Measurements from ENCODE around the gene COBLL1.
A peak's percentile ranks its signal among the peaks of the same experiment; 100 is the strongest.

Gene COBLL1

GRCh38 chr2:164839914-164840457, 1.6 kb downstream of the COBLL1 start:
- Histone ChIP-seq H3K27ac (ENCODE audit: low read depth, low read length) (no peak overlapping the region), H3K27me3 (ENCODE audit: insufficient read depth, low read length) (peaks cover 33% of the 10 kb centered on the region), H3K9me3 (ENCODE audit: insufficient read depth, low read depth, low read length) (no peaks in the 10 kb centered on the region), H3K9ac (ENCODE audit: low read depth, low read length) (no peak overlapping the region), H3K36me3 (ENCODE audit: insufficient read depth, low read length) (no peaks in the 10 kb centered on the region), H3K4me1 (ENCODE audit: insufficient read depth, low read length) (peaks cover 7% of the 10 kb centered on the region; the same call in 1 of the 2 replicates), H3K4me3 (ENCODE audit: low read length) (peak overlapping the region; percentile 83)
- WGBS = 69% methylated on average over 8 of the region's 8 CpGs

- Histone ChIP-seq H3K9ac (ENCODE audit: low read depth, low read length) (no peak overlapping the region), H3K9me3 (ENCODE audit: insufficient read depth, low read depth, low read length) (no peaks in the 10 kb centered on the region), H3K27me3 (ENCODE audit: insufficient read depth, low read length) (peaks cover 28% of the 10 kb centered on the region), H3K36me3 (ENCODE audit: insufficient read depth, low read length) (no peaks in the 10 kb centered on the region), H3K27ac (ENCODE audit: low read depth, low read length) (no peak overlapping the region), H3K4me1 (ENCODE audit: insufficient read depth, low read length) (peaks cover 4% of the 10 kb centered on the region; the same call in 1 of the 2 replicates), H3K4me3 (ENCODE audit: low read length) (no peak overlapping the region)
- WGBS = 90% methylated on average over 3 of the region's 3 CpGs
Measured at GRCh38 chr2:164837807-164838206, 3.8 kb downstream of the COBLL1 start.

- Histone ChIP-seq H3K36me3 (ENCODE audit: insufficient read depth, low read length) (no peaks in the 10 kb centered on the region), H3K27me3 (ENCODE audit: insufficient read depth, low read length) (peaks cover 27% of the 10 kb centered on the region), H3K27ac (ENCODE audit: low read depth, low read length) (no peak overlapping the region), H3K4me3 (ENCODE audit: low read length) (no peak overlapping the region), H3K4me1 (ENCODE audit: insufficient read depth, low read length) (peaks cover 3% of the 10 kb centered on the region; the same call in 1 of the 2 replicates), H3K9ac (ENCODE audit: low read depth, low read length) (no peak overlapping the region), H3K9me3 (ENCODE audit: insufficient read depth, low read depth, low read length) (no peaks in the 10 kb centered on the region)
- 86% methylated on average over 3 of the region's 3 CpGs for WGBS
Measured at GRCh38 chr2:164836907-164837306, 4.7 kb downstream of the COBLL1 start.

DNA sequence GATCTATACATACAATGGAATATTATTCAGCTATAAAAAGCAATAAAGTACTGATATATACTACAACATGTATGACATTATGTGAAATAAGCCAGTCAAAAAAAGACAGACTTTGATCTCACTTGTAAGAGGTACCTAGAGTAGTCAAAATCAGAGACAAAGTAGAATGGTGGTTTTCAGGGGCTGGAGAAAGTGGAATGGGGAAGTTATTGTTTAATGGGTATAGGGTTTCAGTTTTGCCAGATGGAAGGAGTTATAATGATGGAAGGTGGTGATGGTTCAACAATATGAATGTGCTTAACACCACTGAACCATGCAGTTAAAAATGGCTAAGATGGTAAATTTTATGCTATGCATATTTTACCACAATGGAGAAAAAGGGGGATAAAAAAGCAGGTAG, 6.3 kb downstream of the COBLL1 start:
- Histone ChIP-seq H3K9ac (ENCODE audit: low read depth, low read length) (no peak overlapping the region), H3K4me1 (ENCODE audit: insufficient read depth, low read length) (peaks cover 1% of the 10 kb centered on the region; the same call in 1 of the 2 replicates)

GRCh38 chr2:164831887-164832286, 9.7 kb downstream of the COBLL1 start:
- 94% methylated on average over 4 of the region's 4 CpGs for WGBS
- Histone ChIP-seq H3K27me3 (ENCODE audit: insufficient read depth, low read length) (no peaks in the 10 kb centered on the region), H3K9me3 (ENCODE audit: insufficient read depth, low read depth, low read length) (no peaks in the 10 kb centered on the region), H3K36me3 (ENCODE audit: insufficient read depth, low read length) (no peaks in the 10 kb centered on the region), H3K27ac (ENCODE audit: low read depth, low read length) (no peak overlapping the region), H3K9ac (ENCODE audit: low read depth, low read length) (no peak overlapping the region), H3K4me1 (ENCODE audit: insufficient read depth, low read length) (no peaks in the 10 kb centered on the region), H3K4me3 (ENCODE audit: low read length) (no peak overlapping the region)

More for the DNA sequence above, 6.3 kb downstream of the COBLL1 start:
- Histone ChIP-seq H3K9me3 (ENCODE audit: insufficient read depth, low read depth, low read length) (no peaks in the 10 kb centered on the region), H3K27ac (ENCODE audit: low read depth, low read length) (no peak overlapping the region), H3K36me3 (ENCODE audit: insufficient read depth, low read length) (no peaks in the 10 kb centered on the region), H3K4me3 (ENCODE audit: low read length) (no peak overlapping the region), H3K27me3 (ENCODE audit: insufficient read depth, low read length) (peaks cover 20% of the 10 kb centered on the region)

DNA sequence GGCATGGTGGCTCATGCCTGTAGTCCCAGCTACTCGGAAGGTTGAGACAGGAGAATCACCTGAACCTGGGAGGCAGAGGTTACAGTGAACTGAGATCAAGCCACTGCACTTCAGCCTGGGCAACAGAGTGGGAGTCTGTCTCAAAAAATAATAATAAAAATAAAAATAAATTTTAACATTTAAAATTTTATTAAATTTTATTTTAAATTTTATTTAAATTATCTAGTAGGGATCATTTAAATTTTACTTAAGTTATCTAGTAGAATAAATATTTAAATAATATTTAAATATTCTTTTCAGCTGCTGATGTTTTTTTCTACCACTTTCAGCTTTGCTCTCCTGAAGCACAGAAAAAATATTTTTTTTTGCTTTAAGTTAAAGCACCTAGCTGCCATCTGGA, 10.4 kb downstream of the COBLL1 start:
- Histone ChIP-seq H3K4me3 (ENCODE audit: low read length) (no peak overlapping the region), H3K27me3 (ENCODE audit: insufficient read depth, low read length) (no peaks in the 10 kb centered on the region), H3K4me1 (ENCODE audit: insufficient read depth, low read length) (no peaks in the 10 kb centered on the region), H3K27ac (ENCODE audit: low read depth, low read length) (no peak overlapping the region), H3K9me3 (ENCODE audit: insufficient read depth, low read depth, low read length) (no peaks in the 10 kb centered on the region), H3K9ac (ENCODE audit: low read depth, low read length) (no peak overlapping the region), H3K36me3 (ENCODE audit: insufficient read depth, low read length) (no peaks in the 10 kb centered on the region)
- 92% methylated on average over 1 of the region's 1 CpG for WGBS

DNA sequence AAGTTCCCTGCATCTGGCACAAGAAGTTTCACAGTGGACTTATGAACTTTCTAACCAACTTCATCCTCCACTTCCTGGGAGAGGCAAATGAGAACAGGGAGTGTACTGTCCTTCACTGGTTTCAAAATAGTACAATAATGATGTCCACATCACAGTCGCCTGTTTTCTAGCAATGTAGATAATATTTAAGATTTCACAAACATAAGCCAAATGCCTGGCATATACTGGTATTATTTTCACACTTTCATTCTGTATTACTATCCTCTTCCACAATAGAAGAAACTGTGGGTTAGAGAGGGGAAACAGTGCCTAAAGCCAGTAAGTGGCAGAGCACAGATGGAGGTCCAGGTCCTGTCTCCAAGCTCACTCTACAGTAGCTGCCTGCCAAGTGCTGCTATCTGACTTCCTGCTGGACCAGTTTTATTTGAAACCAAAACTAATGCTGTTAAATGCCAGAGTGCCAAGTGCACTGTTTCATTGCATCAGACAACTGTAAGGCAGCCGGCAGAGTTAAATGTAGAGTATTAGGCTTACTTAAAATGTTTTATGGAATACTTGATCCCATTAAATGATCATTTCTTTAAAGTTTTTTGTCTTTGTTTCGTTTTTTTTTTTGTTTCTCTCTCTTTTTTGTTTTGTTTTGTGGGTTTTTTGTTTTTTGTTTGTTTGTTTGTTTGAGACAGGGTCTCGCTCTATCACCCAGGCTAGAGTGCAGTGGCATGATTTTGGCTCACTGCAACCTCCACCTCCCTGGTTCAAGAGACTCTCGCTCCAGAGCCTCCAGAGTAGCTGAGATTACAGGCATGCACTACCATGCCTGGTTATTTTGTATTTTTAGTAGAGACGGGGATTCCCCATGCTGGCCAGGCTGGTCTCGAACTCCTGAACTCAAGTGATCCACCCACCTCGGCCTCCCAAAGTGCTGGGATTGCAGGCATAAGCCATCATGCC, 15.1 kb downstream of the COBLL1 start:
- H3K9ac ChIP-seq (ENCODE audit: low read depth, low read length) = no peak overlapping the region
- 89% methylated on average over 6 of the region's 8 CpGs for WGBS

GRCh38 chr2:164824872-164825271, 16.8 kb downstream of the COBLL1 start:
- Histone ChIP-seq H3K9ac (ENCODE audit: low read depth, low read length) (no peak overlapping the region), H3K9me3 (ENCODE audit: insufficient read depth, low read depth, low read length) (no peaks in the 10 kb centered on the region), H3K27ac (ENCODE audit: low read depth, low read length) (no peak overlapping the region), H3K27me3 (ENCODE audit: insufficient read depth, low read length) (no peaks in the 10 kb centered on the region), H3K36me3 (ENCODE audit: insufficient read depth, low read length) (no peaks in the 10 kb centered on the region), H3K4me3 (ENCODE audit: low read length) (no peak overlapping the region), H3K4me1 (ENCODE audit: insufficient read depth, low read length) (no peaks in the 10 kb centered on the region)

More for the DNA sequence above, 15.1 kb downstream of the COBLL1 start:
- no peak overlapping the region for H3K27ac ChIP-seq (ENCODE audit: low read depth, low read length)
- no peaks in the 10 kb centered on the region for H3K9me3 ChIP-seq (ENCODE audit: insufficient read depth, low read depth, low read length)
- H3K36me3 ChIP-seq (ENCODE audit: insufficient read depth, low read length) = no peaks in the 10 kb centered on the region
- H3K4me3 ChIP-seq (ENCODE audit: low read length) = no peak overlapping the region
- no peaks in the 10 kb centered on the region for H3K27me3 ChIP-seq (ENCODE audit: insufficient read depth, low read length)
- H3K4me1 ChIP-seq (ENCODE audit: insufficient read depth, low read length) = no peaks in the 10 kb centered on the region

DNA sequence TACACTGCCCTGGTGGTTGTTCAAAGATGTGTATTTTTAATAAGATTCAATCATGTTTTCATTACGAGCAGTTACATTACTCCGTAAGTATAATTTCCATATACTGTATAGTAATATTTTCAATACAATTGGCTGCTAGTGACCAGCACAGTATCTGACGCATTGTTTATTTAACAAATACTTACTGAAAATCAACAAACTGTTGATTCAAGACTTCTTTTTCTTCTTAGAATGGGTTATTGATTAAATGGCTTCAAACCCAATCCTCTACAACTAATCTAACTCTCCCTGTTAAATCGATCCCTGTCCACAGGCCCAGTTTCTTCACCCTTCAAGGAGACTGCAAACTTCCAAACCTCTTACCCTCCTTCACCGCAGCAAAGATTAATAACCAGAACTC, 18.5 kb downstream of the COBLL1 start:
- no peak overlapping the region for H3K9ac ChIP-seq (ENCODE audit: low read depth, low read length)
- 97% methylated on average over 3 of the region's 5 CpGs for WGBS
- H3K4me1 ChIP-seq (ENCODE audit: insufficient read depth, low read length) = no peaks in the 10 kb centered on the region
- no peaks in the 10 kb centered on the region for H3K9me3 ChIP-seq (ENCODE audit: insufficient read depth, low read depth, low read length)
- no peak overlapping the region for H3K27ac ChIP-seq (ENCODE audit: low read depth, low read length)
- H3K36me3 ChIP-seq (ENCODE audit: insufficient read depth, low read length) = no peaks in the 10 kb centered on the region
- no peaks in the 10 kb centered on the region for H3K27me3 ChIP-seq (ENCODE audit: insufficient read depth, low read length)
- no peak overlapping the region for H3K4me3 ChIP-seq (ENCODE audit: low read length)

DNA sequence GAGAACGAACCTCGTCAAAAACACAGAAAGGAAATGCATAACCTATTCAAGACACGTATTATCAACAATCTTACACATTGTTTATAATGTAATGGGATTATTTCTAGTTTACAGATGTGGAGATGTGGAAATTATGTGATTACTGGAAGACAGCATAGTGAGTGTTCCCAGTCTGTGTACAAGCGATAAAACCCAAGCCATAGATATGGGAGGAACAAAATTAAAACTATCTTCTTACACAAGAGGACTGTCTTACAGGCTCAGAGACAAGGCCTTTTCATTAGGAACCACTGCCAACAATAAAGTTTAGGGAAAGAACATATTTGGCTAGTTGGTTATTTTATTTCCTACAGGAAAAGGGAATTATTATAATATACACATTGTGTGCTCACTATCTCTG, 20.3 kb downstream of the COBLL1 start:
- Histone ChIP-seq H3K4me3 (ENCODE audit: low read length) (no peak overlapping the region), H3K27me3 (ENCODE audit: insufficient read depth, low read length) (no peaks in the 10 kb centered on the region), H3K9me3 (ENCODE audit: insufficient read depth, low read depth, low read length) (no peaks in the 10 kb centered on the region), H3K27ac (ENCODE audit: low read depth, low read length) (no peak overlapping the region), H3K36me3 (ENCODE audit: insufficient read depth, low read length) (no peaks in the 10 kb centered on the region), H3K4me1 (ENCODE audit: insufficient read depth, low read length) (no peaks in the 10 kb centered on the region), H3K9ac (ENCODE audit: low read depth, low read length) (no peak overlapping the region)
- 95% methylated on average over 2 of the region's 4 CpGs for WGBS

Measured in HUES64 (cell line).